Neural cell (in vitro differentiated cells): ENCODE data around the gene CKB. TPM values are rescaled to one million over a fixed set of nuclear protein-coding genes. Genes with fewer than 3 reads are reported as not detected.

Experiments used
- H2AFZ ChIP-seq: fragments of 200-600, 300-800 bp; sonication (generic), shearing (Covaris generic); 2 replicates; pipeline ENCODE4 v1.6.0; 2014; ENCODE audit warnings: low read depth, mild to moderate bottlenecking, antibody characterized with exemption, low read length, moderate library complexity
- H3F3A ChIP-seq: fragments of 200-600 bp; shearing (Covaris generic); 2 replicates; pipeline ENCODE4 v1.6.1; 2016; ENCODE audit warnings: mild to moderate bottlenecking, moderate library complexity, mixed read lengths, antibody characterized with exemption, low read length; ENCODE audit not compliant: insufficient read depth, poor library complexity, severe bottlenecking
- H3K27ac ChIP-seq: fragments of 200-600, 300-800 bp; sonication (generic), shearing (Covaris generic); 2 replicates; pipeline ENCODE4 v1.5.1; 2014; ENCODE audit warnings: mild to moderate bottlenecking, low read length, moderate library complexity
- H3K27me3 ChIP-seq: fragments of 300-800, 200-600 bp; sonication (generic), shearing (Covaris generic); 2 replicates; pipeline ENCODE4 v1.6.0; 2014; ENCODE audit warnings: mild to moderate bottlenecking, low read depth, low read length, moderate library complexity; ENCODE audit not compliant: insufficient read depth
- H3K36me3 ChIP-seq: fragments of 300-800, 200-600 bp; sonication (generic), shearing (Covaris generic); 2 replicates; pipeline ENCODE4 v1.5.1; 2014; ENCODE audit warnings: mild to moderate bottlenecking, antibody characterized with exemption, low read length, moderate library complexity; ENCODE audit not compliant: insufficient read depth
- H3K4me2 ChIP-seq: fragments of 300-800, 200-600 bp; sonication (generic), shearing (Covaris generic); 2 replicates; pipeline ENCODE4 v1.6.0; 2014; ENCODE audit warnings: mild to moderate bottlenecking, low read length
- H3K4me3 ChIP-seq: fragments of 300-800, 200-600 bp; sonication (generic), shearing (Covaris generic); 2 replicates; pipeline ENCODE4 v1.5.1; 2014; ENCODE audit warnings: mild to moderate bottlenecking, low read length, moderate library complexity
- H3K79me2 ChIP-seq: fragments of 200-600 bp; shearing (Covaris generic); replicated peaks from 2 replicates; pipeline ENCODE4 v1.6.0; 2014; ENCODE audit warnings: mild to moderate bottlenecking, low read length, moderate library complexity; ENCODE audit not compliant: insufficient read depth
- H3K9ac ChIP-seq: fragments of 300-800, 200-600 bp; sonication (generic), shearing (Covaris generic); 2 replicates; pipeline ENCODE4 v1.6.1; 2016; ENCODE audit warnings: mild to moderate bottlenecking, low read length, mixed read lengths
- H3K9me2 ChIP-seq: fragments of 200-600 bp; shearing (Covaris generic); 2 replicates; pipeline ENCODE4 v1.6.1; 2016; ENCODE audit warnings: mild to moderate bottlenecking, low read length, mixed read lengths; ENCODE audit not compliant: insufficient read depth
- H3K9me3 ChIP-seq: fragments of 200-600, 300-800 bp; sonication (generic), shearing (Covaris generic); 2 replicates; pipeline ENCODE4 v1.6.1; 2016; ENCODE audit warnings: mild to moderate bottlenecking, mixed run types, low read length, moderate library complexity, mixed read lengths
- H4K20me1 ChIP-seq: fragments of 200-600 bp; shearing (Covaris generic); 2 replicates; pipeline ENCODE4 v1.6.1; 2016; ENCODE audit warnings: mild to moderate bottlenecking, mixed run types; ENCODE audit not compliant: insufficient read depth
- EP300 ChIP-seq: fragments of 450-650 bp; conservative IDR thresholded peaks from 2 replicates; pipeline ENCODE4 v1.6.1; 2014; ENCODE audit warnings: antibody characterized with exemption, mild to moderate bottlenecking, moderate library complexity; ENCODE audit not compliant: poor library complexity, severe bottlenecking
- EZH2 ChIP-seq: fragments of 200-600, 300-800 bp; shearing (Covaris generic), sonication (generic); IDR thresholded peaks from 2 replicates; pipeline ENCODE4 v1.6.1; 2014; ENCODE audit warnings: antibody characterized with exemption, low read length, borderline replicate concordance, mild to moderate bottlenecking; ENCODE audit not compliant: insufficient read depth, poor library complexity, severe bottlenecking
- MXI1 ChIP-seq: fragments of 450-650 bp; conservative IDR thresholded peaks from 2 replicates; pipeline ENCODE4 v1.6.1; 2014; ENCODE audit warnings: antibody characterized with exemption, mild to moderate bottlenecking; ENCODE audit not compliant: poor library complexity, severe bottlenecking
- POLR2AphosphoS5 ChIP-seq: IDR thresholded peaks from 2 replicates; pipeline ENCODE4 v1.6.1; 2012
- RAD21 ChIP-seq: fragments of 450-650 bp; conservative IDR thresholded peaks from 2 replicates; pipeline ENCODE4 v1.6.1; 2014; ENCODE audit warnings: antibody characterized with exemption, mild to moderate bottlenecking, moderate library complexity
- SMC3 ChIP-seq: fragments of 450-650 bp; conservative IDR thresholded peaks from 2 replicates; pipeline ENCODE4 v1.6.1; 2014; ENCODE audit warnings: antibody characterized with exemption, mild to moderate bottlenecking, moderate library complexity; ENCODE audit not compliant: poor library complexity
- TAF1 ChIP-seq: IDR thresholded peaks from 2 replicates; pipeline ENCODE4 v1.6.1; 2012; ENCODE audit warnings: low read depth
- polyA plus RNA-seq: library from polyadenylated mRNA; depleted of rRNA; stranded (reverse); fragments of >200 nt; gene quantifications from 2 replicates; pipeline ENCODE4 v1.2.3, GENCODE V29; 2014
- TF ChIP-seq, protein P1 (sequence below): fragments of 450-650 bp; IDR thresholded peaks from 2 replicates; pipeline ENCODE4 v1.5.1; 2014; ENCODE audit warnings: antibody characterized with exemption, mild to moderate bottlenecking, moderate library complexity; ENCODE audit not compliant: poor library complexity, severe bottlenecking
- TF ChIP-seq, protein P2 (sequence below): IDR thresholded peaks from 2 replicates; pipeline ENCODE4 v1.6.1; 2012; ENCODE audit warnings: borderline replicate concordance

The CKB gene
- polyA plus RNA-seq, 1 donor from 2014 or later, result 918 TPM

DNA sequence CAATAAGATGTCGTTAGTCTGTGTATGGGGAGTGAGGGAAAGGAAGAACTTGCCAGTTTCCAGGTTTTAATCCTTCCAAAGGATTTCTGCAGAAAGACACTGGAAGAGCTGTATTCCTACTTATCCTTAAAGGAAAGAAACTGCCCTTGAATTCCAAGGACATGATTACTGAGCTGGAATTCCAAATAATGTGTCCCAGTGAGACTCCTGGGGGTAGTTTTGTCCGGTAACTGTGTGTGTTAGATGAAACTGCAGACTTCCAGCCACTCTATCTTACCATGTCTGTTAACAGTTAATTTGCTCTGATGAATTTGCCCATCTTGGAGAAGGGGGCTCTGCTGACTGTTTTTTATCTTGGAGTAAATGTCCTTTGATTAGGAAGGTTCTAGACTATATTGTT lies 33.0 kb downstream of the CKB start:
- H2AFZ ChIP-seq, result no peak overlapping the region
- no peak overlapping the region for H3K4me3 ChIP-seq
- H3K4me2 ChIP-seq, result no peak overlapping the region
- no peak for TF ChIP-seq EP300
- no peak for TF ChIP-seq MXI1
- TF ChIP-seq POLR2AphosphoS5, result no peak
- TF ChIP-seq SMC3, result no peak
- TF ChIP-seq, protein P1, sequence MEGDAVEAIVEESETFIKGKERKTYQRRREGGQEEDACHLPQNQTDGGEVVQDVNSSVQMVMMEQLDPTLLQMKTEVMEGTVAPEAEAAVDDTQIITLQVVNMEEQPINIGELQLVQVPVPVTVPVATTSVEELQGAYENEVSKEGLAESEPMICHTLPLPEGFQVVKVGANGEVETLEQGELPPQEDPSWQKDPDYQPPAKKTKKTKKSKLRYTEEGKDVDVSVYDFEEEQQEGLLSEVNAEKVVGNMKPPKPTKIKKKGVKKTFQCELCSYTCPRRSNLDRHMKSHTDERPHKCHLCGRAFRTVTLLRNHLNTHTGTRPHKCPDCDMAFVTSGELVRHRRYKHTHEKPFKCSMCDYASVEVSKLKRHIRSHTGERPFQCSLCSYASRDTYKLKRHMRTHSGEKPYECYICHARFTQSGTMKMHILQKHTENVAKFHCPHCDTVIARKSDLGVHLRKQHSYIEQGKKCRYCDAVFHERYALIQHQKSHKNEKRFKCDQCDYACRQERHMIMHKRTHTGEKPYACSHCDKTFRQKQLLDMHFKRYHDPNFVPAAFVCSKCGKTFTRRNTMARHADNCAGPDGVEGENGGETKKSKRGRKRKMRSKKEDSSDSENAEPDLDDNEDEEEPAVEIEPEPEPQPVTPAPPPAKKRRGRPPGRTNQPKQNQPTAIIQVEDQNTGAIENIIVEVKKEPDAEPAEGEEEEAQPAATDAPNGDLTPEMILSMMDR, result no peak
- TF ChIP-seq, protein P2, sequence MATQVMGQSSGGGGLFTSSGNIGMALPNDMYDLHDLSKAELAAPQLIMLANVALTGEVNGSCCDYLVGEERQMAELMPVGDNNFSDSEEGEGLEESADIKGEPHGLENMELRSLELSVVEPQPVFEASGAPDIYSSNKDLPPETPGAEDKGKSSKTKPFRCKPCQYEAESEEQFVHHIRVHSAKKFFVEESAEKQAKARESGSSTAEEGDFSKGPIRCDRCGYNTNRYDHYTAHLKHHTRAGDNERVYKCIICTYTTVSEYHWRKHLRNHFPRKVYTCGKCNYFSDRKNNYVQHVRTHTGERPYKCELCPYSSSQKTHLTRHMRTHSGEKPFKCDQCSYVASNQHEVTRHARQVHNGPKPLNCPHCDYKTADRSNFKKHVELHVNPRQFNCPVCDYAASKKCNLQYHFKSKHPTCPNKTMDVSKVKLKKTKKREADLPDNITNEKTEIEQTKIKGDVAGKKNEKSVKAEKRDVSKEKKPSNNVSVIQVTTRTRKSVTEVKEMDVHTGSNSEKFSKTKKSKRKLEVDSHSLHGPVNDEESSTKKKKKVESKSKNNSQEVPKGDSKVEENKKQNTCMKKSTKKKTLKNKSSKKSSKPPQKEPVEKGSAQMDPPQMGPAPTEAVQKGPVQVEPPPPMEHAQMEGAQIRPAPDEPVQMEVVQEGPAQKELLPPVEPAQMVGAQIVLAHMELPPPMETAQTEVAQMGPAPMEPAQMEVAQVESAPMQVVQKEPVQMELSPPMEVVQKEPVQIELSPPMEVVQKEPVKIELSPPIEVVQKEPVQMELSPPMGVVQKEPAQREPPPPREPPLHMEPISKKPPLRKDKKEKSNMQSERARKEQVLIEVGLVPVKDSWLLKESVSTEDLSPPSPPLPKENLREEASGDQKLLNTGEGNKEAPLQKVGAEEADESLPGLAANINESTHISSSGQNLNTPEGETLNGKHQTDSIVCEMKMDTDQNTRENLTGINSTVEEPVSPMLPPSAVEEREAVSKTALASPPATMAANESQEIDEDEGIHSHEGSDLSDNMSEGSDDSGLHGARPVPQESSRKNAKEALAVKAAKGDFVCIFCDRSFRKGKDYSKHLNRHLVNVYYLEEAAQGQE, result no peak
- TF ChIP-seq RAD21, result no peak
- no peak for TF ChIP-seq EZH2
- no peak for TF ChIP-seq TAF1
- no peaks in the 10 kb centered on the region for H3K27me3 ChIP-seq
- no peak overlapping the region for H3K9ac ChIP-seq
- no peaks in the 10 kb centered on the region for H3K79me2 ChIP-seq
- no peaks in the 10 kb centered on the region for H3K9me3 ChIP-seq
- no peak overlapping the region for H3K27ac ChIP-seq
- no peaks in the 10 kb centered on the region for H3F3A ChIP-seq
- H3K36me3 ChIP-seq, result no peaks in the 10 kb centered on the region
- no peaks in the 10 kb centered on the region for H3K9me2 ChIP-seq
- H4K20me1 ChIP-seq, result no peaks in the 10 kb centered on the region

DNA sequence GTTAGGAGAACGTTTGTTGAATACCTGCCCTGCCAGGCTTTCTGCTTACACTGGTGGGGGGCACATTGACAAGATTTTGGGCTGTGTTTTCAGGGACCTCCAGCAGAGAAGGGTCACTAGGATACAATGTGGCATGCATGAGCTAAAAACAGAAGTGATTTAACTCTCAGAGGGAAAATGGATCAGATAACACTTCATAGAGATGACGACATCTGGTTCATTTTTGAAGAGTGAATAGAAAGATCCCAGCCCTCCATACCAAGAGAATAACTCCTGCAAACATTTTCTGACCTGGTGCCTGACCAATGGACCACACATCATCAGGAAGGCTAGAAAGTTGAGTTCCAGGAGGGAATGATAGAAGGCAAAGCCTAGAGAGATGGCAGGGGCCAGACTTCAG lies 33.7 kb downstream of the CKB start:
- Histone ChIP-seq H3F3A (no peaks in the 10 kb centered on the region), H3K4me2 (no peak overlapping the region), H3K9me3 (no peaks in the 10 kb centered on the region), H3K9ac (no peak overlapping the region), H2AFZ (no peak overlapping the region), H3K36me3 (no peaks in the 10 kb centered on the region), H4K20me1 (no peaks in the 10 kb centered on the region), H3K27ac (no peak overlapping the region), H3K27me3 (no peaks in the 10 kb centered on the region), H3K9me2 (no peaks in the 10 kb centered on the region), H3K79me2 (no peaks in the 10 kb centered on the region), H3K4me3 (no peak overlapping the region)
- TF ChIP-seq EZH2, result no peak

DNA sequence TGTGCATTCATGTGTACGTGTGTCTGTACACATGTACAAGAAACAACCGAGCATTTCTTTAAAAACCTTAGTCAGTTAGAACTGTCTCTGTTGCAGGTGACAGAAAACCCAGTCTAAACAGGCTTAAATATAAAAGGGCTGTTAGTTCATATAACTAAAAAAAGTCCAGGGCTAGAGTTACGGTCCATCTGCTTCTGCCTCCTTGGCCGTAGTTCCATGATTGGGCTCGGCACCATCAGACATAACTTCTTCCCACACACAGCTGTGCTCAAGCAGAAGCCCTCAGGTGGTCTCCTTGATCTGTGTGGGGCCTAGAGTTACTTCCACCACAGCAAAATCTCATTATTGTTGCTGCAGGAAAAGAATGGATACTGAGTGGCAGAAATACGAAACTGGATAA lies 34.6 kb downstream of the CKB start:
- no peak overlapping the region for H3K9ac ChIP-seq
- H3F3A ChIP-seq, result no peaks in the 10 kb centered on the region
- H3K27me3 ChIP-seq, result no peaks in the 10 kb centered on the region
- no peaks in the 10 kb centered on the region for H3K9me2 ChIP-seq
- H4K20me1 ChIP-seq, result no peaks in the 10 kb centered on the region
- H3K9me3 ChIP-seq, result no peaks in the 10 kb centered on the region
- no peak overlapping the region for H3K4me3 ChIP-seq
- TF ChIP-seq, protein P1, result no peak
- no peak for TF ChIP-seq TAF1
- TF ChIP-seq, protein P2, result no peak
- TF ChIP-seq EZH2, result no peak
- TF ChIP-seq SMC3, result no peak
- TF ChIP-seq RAD21, result no peak
- TF ChIP-seq MXI1, result no peak
- no peak for TF ChIP-seq POLR2AphosphoS5
- no peak for TF ChIP-seq EP300
- no peak overlapping the region for H3K27ac ChIP-seq
- H3K36me3 ChIP-seq, result no peaks in the 10 kb centered on the region
- no peak overlapping the region for H3K4me2 ChIP-seq
- H3K79me2 ChIP-seq, result no peaks in the 10 kb centered on the region
- no peak overlapping the region for H2AFZ ChIP-seq
